ENCODE data around the gene PRKAG2.

PRKAG2 gene

DNA sequence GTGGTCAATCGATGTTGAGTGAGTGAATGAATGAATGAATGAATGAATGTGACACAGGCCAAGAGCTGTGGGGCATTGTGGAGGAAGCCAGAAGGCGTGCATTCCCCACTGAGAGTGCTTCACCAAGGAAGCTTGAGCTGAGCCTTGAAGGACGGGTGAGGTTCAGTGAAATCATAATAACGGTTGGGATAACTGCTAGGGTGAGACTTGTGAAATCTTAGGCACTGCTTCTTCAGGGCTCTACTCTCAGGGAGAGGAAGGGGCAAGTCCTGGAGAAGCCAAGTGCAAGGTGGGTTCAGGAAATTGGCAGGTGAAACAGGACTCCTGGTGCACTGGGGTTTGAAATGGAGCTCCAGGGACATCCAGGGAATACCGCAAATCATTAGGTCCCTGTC lies 23.7 kb upstream of the PRKAG2 start:
- no peak for DNase-seq

GRCh38 chr7:151899513-151900360 lies 22.8 kb upstream of the PRKAG2 start:
- no peak for DNase-seq

- DNase-seq = no peak
Observed at GRCh38 chr7:151897951-151898686, 21.2 kb upstream of the PRKAG2 start.

GRCh38 chr7:151897161-151897731 lies 20.3 kb upstream of the PRKAG2 start:
- no peak for DNase-seq

DNA sequence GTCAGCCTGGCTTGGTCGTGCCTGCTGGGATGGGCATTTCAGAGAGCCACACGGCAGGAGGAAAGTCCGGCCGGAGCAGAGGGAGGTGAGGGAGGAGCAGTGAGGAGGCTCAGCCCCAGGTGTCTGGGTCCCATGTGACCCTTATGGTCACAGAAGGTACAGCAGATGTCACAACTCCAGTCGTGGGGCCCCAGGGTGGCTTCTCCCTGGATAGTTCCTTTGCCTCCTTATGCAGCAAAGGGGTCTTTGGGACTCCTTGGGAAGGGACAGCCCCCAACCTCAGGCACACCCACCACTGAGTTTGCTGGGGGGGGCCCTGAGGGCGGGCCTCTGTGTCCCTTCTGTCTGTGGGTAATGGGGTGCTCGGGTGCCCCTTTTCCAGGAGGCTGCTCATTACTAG lies 19.6 kb upstream of the PRKAG2 start:
- DNase-seq = no peak

- DNase-seq = no peak
Observed at GRCh38 chr7:151896086-151896485, 19.2 kb upstream of the PRKAG2 start.

- no peak for DNase-seq
Observed at GRCh38 chr7:151895631-151896031, 18.7 kb upstream of the PRKAG2 start.

DNA sequence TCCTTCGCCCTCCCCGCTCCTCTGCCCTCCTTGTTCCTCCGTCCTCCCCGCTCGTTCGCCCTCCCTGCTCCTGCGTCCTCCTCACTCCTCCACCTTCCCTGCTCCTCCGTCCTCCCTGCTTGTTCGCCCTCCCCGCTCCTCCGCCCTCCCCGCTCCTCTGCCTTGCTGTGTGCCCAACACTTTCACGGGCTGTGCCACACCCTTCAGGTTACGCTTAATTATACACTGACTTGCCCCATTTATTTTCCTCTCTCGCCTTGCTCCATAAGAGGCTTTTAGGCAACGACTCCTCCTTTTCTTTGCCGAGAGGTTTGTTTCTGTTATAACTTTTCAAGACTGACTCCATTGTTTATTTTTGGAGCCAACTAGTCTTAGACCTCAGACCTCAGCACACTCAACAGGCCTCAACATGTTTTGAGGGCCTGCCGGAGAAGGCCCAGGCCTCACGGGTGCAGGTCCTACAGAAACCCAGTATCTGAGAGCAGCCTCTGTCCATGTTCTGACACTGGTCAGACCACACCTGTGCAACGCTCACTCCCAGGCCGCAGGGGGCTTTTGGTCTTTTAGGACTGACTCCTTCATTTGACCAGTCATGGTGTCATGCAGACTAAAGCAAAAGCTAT lies 18.2 kb upstream of the PRKAG2 start:
- no peak for DNase-seq

DNA sequence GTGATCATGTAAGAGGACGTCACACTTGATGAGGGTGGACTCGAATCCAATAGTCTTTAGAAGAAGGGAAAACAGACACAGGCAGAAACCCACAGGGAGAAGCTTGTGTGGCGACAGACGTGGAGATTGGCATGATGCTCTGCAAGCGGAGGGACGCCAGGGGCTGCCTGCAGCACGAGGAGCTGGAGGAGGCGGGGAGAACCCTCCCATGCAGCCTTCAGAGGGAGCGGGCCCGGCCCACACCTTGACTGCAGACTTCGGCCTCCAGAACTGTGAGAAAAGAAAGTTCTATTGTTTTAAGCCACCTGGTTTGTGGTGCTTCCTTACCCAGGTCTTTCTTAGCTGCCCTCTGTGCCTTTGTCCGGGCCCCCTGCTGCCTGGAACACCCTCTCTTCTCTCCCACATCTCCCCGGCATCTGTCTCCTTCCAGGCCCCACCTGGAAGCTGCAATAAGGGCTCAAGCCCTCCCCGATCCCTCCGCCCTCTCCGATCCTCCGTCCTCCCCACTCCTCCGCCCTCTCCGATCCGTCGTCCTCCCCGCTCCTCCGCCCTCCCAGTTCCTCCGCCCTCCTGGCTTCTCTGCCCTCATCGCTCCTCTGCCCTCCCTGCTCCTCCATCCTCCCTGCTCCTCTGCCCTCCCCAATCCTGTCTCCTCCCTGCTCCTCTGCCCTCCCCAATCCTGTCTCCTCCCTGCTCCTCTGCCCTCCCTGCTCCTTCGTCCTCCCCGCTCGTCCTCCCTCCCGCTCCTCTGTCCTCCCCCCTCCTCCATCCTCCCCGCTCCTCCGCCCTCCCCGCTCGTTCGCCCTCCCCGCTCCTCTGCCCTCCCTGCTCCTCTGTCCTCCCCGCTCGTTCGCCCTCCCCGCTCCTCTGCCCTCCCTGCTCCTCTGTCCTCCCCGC lies 17.4 kb upstream of the PRKAG2 start:
- no peak for DNase-seq

DNA sequence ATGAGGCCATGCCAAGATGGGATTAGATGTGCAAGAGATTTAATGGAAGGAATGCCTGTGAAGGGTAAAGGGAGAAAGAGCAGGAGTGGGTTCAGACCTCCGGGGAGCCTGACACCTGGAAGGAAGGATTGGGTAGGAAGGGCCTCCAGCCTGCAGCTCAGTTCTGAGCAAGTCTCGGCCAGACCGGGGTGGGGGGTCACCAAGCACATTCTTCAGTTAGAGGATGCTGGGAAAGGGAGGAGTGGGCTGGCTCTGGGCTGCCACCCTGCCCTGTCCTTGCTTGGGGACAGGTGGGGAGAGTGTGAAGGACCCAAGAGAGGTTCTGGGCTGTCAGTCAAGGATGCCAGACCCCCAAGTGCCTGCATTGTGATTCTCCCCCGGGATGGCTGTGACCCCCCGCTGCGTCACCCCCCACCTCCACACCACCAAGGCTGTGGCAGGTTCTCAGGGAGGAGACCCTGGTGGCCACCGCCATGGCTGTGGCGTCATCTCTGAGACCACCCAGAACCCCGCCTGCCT lies 16.5 kb upstream of the PRKAG2 start:
- DNase-seq = no peak

- no peak for DNase-seq
Observed at GRCh38 chr7:151891753-151892152, 14.8 kb upstream of the PRKAG2 start.

- DNase-seq = no peak
Observed at GRCh38 chr7:151891182-151891581, 14.3 kb upstream of the PRKAG2 start.

DNA sequence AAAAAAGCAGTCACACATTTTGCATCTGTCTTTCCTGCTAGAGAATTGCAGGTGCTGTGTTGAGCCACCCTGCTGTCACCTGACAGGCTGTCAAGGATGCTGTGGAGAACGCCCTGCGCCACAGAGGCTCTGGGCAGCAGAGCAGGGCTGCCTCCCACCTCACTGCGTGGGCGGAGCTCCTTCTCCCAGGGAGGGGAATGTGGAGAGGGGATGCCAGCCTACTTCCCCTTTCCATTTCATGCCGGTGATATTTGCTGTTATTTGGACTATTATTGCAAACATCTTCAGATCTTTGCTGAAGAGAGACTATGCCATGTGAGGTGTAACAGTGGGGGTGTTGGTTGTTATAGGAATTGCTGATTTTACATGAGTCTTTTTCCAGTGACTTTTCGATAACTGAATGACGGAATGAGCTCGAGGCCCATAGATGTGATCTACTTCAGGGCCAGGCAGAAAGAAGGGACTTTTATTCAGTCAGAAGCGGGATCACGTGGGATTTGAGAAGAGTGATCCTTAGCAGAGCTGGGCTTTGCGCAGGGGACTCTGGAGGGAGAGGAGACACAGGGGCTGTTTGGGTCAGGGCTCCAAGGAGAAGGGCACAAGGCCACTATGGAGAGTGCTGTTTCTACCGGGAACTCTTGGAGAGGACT lies 13.6 kb upstream of the PRKAG2 start:
- no peak for DNase-seq

DNA sequence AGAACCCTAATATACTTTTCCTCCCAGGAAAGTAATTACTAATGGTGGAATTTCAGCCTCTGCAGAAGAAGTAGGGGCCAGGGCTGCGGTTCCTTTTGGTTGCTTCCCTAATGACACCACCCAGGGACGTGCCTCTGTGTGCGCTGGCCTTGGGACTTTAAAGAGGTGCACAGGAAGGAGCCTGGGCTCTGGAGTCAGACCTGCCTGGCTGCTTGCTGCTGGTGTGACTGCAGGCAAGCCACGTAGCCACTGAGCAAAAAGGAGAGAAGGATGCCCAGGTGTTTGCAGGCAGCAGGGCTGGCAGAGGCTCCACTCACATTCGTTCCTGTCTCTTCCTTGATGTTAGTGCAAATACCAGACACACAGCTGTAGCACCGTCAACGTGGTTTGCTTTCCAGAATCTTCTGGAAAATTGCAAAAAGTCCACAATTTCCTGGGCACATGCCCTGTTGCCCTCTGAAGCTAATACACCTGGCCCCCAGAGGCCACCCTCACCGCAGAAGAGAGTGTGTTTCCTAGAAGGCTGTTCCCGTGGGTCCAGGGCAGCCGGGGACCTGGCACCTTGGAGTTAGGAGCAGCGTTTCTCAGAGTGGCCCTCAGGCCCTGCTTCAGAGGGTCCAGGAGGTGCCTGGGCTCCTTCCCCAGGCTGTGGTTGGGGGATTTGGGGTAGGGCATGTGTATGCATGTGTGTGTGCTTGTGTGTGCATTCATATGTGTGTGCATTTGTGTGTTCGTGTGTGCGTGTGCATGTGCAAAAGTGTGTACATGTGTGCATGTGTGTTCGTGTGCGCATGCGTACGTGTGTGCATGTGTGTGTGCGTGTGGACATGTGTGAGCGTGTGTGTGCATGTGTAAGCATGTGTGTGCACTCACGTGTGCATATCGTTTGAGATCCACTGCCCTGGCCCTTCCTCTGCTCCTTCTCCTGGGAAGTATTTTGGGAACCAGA lies 12.8 kb upstream of the PRKAG2 start:
- no peak for DNase-seq

DNA sequence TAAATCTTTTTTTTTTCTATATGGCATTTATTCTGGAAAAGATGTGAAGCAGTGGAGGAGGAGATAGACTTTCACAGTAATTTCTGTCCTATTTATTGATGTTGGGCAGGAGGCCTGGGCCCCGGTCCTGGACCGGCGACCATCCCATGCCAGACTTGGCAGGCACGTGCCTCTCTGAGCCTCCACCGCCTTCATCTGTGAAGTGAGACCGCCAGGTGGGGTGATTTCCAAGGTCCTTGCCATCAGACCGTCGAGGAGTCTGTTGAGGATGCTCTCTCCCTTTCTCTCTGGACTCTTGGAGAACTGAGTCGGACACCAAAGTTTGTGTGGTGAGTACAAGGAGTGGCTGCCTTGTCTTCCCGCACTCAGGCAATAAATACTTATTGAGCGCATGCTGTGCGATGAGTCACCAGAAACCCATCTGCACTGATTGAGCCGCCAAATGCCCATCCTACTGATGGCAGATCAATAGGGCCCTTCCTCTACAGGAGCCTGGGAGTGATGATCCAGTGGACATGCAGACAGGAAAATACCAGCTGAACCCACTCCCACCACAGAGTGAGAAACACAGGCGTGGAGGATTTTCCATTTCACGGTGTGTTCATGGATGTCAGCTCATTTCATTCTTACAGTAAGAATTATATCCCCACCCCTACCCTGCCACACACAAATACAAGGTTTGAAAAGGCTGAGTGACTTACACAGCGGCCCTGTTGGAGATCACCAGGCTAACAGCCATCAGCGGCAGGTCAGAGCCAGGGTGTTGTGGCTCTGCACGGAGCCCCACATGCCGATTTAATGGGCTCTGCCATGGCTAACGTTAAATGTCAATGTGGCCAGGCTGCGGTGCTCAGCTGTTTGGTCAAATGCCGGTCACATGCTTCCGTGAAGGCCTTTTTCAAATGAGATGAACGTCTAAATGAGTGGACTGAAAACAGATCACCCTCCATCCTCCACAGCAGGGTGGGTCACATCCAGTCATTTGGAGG lies 11.5 kb upstream of the PRKAG2 start:
- no peak for DNase-seq

DNA sequence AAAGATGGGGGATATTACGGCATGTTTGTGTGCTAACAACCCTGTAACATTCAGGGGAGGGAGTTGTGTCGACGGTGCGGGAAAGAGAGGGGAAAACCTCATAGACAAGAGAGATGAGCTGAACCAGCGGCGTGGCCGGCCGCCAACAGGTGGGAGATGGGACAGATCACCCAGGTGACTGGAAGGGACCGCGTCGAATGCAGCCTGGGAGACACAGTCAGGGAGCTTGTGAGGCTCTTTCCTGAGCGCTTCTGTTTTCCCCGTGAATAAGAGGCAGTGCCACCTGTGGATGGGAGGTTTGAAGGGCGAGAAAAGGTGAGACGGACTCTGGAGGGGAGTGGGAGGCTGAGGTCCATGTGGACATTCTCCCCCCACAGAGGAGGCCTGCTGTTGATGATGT lies 9.9 kb upstream of the PRKAG2 start:
- no peak for DNase-seq

- no peak for DNase-seq
Observed at GRCh38 chr7:151885202-151885580, 8.3 kb upstream of the PRKAG2 start.

DNA sequence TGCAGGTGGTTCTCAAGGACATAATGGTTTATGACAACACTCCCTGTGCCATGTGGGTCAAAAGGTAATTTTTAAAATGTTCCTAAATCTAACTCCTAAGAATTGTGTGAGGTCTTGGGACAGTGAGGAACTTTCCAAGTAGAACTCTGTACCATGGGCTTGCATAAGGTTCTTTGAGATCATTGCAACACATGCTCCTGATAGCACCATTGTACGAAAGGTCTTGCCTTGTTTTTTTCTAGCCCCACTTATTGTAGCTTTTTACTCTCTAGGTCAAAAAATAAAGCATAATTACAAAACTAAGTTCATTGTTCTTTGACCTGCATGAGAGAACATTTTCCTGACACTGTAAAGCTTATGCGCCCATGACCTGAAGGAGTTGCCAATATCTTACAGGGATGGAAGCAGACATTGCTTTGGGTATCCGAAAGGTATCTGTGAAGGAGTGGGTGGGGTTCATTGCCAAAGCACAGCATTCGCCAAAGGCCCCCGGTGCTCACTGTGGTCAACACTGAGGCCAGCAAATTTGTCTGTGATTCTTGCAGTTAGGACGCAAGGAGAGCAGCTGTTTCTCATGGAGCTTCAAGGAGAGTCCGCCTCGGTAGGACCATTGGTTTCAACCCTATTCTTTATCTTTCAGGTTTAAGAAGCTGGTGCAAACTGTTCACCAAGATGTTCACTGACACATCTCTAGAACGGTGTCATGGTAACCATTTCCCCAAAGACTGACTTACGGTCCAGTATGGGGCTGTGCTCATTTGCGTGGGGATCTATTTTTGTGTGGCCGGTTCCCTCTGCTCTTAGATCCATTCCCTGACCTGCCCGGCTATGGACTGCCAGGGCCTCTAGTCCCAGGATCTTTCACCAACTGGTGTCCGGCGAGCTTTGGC lies 7.6 kb upstream of the PRKAG2 start:
- no peak for DNase-seq

All from activated CD4-positive, alpha-beta T cell treated with anti-CD3 and anti-CD28 coated beads for 1 hour (primary cell).